IPS DF 19.7 (cell line): Measurements from ENCODE around the gene PSMD3.
"Not testable (repeated sequence)": the region's sequence is repeated elsewhere in the genome, so short reads cannot be mapped to it uniquely, and the experiment has no call there.

Experiments used
- DNase-seq: peaks from one replicate; pipeline ENCODE4 v3.0.0-alpha.2; 2013; ENCODE audit warnings: low read depth, low spot score

Gene PSMD3

GRCh38 chr17:39980351-39981206, at the start of gene PSMD3:
PSMD3 (plus strand) TSS chr17:39980807; CDS start chr17:39980971, 164 bp downstream.
- DNase-seq, result peak; percentile 98

- no peak for DNase-seq
Measured at GRCh38 chr17:39933912-39934311, 46.7 kb upstream of the PSMD3 start.

GRCh38 chr17:39934324-39934723, 46.3 kb upstream of the PSMD3 start:
- DNase-seq, result no peak

- DNase-seq, result no peak
Measured at GRCh38 chr17:39935909-39936308, 44.7 kb upstream of the PSMD3 start.

GRCh38 chr17:39937447-39937846, 43.2 kb upstream of the PSMD3 start:
- no peak for DNase-seq

GRCh38 chr17:39938140-39938869, 42.3 kb upstream of the PSMD3 start:
- no peak for DNase-seq

- no peak for DNase-seq
Measured at GRCh38 chr17:39939106-39939505, 41.5 kb upstream of the PSMD3 start.

- DNase-seq, result no peak
Measured at GRCh38 chr17:39939588-39940419, 40.8 kb upstream of the PSMD3 start.

GRCh38 chr17:39943702-39944392, 36.8 kb upstream of the PSMD3 start:
- DNase-seq, result no peak

GRCh38 chr17:39944393-39944711, 36.3 kb upstream of the PSMD3 start:
- no peak for DNase-seq

GRCh38 chr17:39946551-39947330, 33.9 kb upstream of the PSMD3 start:
- DNase-seq, result no peak

- DNase-seq, result not testable (repeated sequence)
Measured at GRCh38 chr17:39948489-39948828, 32.1 kb upstream of the PSMD3 start.

- DNase-seq, result no peak
Measured at GRCh38 chr17:39949028-39949427, 31.6 kb upstream of the PSMD3 start.

- DNase-seq, result no peak
Measured at GRCh38 chr17:39950871-39951348, 29.7 kb upstream of the PSMD3 start.

GRCh38 chr17:39951924-39952679, 28.5 kb upstream of the PSMD3 start:
- DNase-seq, result no peak

- DNase-seq, result peak; percentile 98
Measured at GRCh38 chr17:39952680-39953470, 27.7 kb upstream of the PSMD3 start.

GRCh38 chr17:39953471-39953888, 27.1 kb upstream of the PSMD3 start:
- DNase-seq, result no peak

- no peak for DNase-seq
Measured at GRCh38 chr17:39954876-39955275, 25.7 kb upstream of the PSMD3 start.

- no peak for DNase-seq
Measured at GRCh38 chr17:39955726-39956225, 24.8 kb upstream of the PSMD3 start.
